HG02981 (cell line): ENCODE measurements around the gene CXXC1.
"Not testable (repeated sequence)": the region's sequence is repeated elsewhere in the genome, so short reads cannot be mapped to it uniquely, and the experiment has no call there.

Experiments used
- ATAC-seq: cut with Tn5 transposase; IDR thresholded peaks from one replicate; pipeline ENCODE4 v1.9.1; 2021; ENCODE audit warnings: mild to moderate bottlenecking, moderate library complexity; ENCODE audit not compliant: unreplicated experiment

Gene CXXC1

DNA sequence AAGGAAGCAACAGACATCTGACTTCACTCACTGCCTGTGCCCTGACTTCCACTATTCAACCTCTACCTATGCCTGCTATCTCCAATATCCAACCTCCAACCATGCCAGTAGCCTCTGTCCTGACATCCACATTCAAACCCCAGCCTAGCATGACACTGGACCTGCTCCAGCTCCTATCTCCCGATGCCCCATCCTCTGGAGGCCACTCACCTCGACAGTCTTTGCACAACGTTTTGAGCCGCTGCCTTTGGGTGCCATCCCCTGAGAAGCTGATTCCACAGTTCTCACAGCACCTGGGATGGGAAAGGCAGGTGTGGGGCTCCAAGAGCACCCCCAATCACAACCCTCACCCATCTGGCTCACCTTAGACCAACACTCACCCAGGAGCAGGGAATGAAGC, 11.0 kb downstream of the CXXC1 start:
- no peak for ATAC-seq

DNA sequence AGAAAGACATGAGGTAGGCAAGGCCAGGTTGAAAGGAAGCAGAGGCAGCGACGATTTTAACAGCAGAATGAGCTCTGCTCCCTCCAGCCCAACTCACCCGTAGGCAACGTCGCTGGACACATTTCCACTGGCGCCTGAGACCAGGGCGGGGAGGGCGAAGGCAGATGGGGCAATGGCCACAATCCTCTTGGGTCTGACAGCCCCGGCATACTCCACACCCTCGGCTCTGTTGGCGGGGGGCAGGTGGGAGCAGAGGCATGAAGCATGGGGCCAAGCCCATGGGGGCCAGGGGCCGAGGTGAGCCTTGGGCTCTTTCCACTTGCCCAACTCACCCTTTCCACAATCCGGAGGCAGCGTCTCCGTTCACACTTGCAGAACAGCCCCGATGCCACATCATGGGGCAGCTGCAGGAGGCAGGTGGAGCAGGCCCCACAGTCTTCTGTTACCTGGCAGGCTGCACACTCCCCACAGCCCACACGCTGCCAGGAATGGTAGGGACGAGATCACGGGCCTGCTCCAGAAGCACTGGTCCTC, 11.9 kb downstream of the CXXC1 start:
- ATAC-seq, result no peak

DNA sequence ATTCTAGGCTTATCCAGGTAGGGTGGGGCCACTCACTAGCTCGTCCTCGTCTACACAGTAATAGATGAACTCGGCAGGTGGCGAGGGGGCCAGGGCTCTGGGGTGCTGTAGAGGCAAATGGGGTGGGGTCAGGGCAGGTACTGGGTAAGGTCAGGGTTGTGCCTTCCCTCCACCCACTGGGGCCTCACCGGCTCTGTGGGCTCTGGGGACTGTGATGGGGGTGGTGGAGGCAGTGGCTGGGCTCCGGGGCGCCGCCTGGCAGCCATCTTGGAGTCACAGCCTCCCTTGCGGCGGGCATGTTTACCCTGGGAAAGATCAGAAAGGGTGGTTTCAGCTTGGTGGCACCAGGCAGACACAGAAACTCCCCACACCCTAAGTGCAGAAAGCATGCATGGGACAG, 12.6 kb downstream of the CXXC1 start:
- ATAC-seq, result no peak

DNA sequence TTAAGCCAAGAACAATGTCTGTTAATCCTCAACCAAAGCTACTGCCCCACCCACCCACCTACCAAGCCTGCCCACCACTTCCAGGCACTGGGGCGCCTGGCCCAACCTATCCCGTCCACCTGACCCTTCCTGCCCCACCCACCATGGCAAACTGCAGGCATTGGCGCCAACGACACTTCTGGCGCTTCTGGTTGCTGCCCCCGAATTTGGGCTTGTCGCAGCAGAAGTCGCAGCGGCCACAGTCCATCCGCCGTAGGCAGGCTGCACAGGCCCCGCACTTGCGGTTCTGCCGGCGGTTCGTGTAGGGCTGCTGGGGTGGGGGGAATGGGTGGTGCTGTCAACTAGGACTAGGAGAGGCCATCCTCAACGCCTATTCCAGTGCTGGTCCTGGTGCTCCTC, 13.4 kb downstream of the CXXC1 start:
- ATAC-seq, result no peak

DNA sequence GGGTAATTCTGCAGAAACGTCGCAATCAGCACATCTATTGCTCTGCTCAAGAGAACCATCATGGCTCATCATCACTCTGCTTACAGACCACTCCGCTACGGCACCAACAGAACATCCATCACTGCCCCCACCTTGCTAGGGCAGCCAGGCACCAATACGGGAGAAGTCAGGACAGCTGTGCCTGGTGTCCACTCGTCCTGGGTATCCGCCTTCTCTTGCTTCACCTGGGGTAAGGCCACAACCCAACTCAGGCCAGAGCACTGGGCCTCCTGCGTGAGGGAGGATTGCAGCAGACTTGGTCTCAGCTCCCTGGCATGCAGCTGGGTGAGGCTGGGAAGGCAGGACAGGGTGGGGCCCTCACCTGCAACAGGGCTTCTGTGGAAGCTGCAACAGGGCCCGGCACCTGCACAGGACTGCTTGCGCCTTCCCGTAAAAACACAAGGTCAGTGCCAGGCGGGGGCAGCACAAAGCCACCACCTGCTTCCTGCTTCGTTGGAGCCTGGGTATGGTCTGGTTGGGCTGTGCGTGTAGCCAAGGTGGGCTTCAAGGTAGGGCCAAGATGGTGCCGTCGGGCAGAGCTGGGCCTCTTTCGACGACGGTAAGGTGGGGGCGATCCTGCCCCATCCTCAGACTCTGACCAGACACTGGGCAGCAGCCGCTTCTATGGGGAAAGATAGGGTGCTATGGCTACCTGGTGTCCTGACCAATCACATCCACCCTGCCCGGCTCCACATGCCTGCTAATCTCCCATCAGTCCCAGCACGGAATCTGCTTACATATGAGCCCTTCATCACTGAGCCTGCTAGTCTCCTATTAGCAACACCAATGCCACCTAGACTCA, 14.1 kb downstream of the CXXC1 start:
- no peak for ATAC-seq

DNA sequence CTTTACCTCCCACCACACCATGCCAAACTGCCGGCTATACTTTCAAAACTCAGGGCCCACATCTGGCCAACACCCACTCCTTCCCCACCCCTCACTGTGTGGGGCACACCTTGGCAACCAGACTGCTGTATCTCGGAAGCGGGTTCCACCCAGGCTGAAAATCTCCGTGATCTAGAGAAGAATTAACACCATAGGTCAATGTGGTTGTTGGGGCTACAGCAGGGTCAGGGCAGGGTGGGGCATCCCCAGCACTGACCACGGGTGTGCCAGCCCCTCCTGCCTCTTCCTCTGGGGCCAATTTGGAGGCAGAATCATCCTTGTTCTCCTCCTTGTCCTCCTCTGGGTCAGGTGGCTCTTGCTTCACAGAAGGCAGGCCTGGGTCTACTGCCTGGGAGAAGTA, 14.9 kb downstream of the CXXC1 start:
- no peak for ATAC-seq

DNA sequence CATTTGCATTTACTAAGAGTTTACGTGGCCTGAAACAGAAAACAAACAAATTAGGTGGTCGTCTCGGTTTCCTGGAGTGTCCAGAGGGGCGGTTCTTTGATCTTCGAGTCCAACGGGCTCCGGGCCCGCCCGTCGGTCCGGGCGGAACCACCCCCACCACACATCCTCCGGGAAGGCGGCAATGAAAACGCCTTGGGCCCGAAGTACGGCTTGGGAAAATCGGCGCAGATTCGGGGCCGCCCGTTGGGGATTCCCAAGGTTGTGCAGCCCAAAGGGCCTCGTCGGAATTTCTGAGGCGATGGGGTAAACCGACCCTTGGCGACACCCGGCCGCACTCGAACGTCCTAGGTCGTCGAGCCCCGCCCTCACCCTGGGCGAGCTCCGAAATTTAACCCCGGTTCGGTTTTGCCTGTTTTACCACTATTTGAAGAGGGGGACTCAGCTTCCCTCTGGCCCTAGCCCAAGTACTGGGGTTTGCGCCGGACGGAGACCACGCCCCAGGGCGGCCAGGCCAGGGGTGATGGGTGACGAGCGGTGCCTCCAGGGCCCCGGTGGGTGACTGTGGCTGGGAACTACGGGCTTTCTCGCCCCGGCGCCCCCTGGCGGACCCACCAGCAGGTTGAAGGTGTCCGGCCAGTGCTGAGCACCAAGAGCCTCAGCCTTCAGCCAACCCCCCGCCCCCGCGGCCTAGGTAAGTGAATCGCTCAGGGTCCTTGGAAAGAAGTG, 19.3 kb downstream of the CXXC1 start:
- ATAC-seq, result peak; percentile 82

DNA sequence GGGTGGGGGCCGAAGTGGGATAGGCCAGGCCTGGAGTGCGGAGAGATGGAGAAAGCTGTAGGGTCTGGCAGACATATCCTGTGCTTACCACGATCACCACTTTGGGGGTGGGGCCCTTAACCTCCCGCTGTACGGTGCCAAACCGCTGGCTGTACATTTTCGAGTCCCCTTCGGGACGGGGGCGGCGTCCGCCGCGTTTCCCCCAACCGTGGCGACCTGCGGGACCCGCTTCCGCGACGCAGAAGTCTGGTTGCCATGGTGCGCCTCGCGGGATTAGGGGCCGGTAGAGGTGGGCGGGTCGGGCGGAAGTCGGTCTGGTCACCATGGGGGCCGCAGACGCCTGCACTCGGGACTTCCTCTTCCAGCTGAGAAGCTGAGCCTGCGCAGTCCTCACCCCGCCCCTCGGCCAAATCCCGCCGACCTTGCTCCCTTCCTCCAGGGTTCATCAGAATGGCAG, 21.2 kb downstream of the CXXC1 start, which contains the start of gene CFAP53:
CFAP53 (minus strand) TSS at position 248 of the 457 bp plus-strand sequence; CDS start at position 157, 91 bp downstream.
- peak; percentile 83 for ATAC-seq

DNA sequence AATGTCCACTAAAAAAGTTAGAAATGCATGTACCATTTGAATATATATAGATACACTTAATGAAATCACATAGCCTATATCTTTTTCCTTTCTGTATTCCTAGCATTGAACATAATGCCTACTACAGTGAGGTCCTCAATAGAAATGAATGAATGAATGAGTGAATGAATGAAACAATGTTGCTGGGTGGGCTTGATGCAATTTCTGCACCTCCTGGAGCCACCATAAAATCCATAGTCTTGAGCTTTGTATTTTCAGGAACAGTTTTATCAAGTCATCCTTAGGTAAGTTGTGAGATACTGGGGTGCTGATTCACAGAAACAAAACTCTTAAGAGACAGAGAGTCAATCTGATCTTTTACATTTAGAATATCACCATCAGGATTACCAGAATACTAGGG, 24.5 kb downstream of the CXXC1 start:
- no peak for ATAC-seq

DNA sequence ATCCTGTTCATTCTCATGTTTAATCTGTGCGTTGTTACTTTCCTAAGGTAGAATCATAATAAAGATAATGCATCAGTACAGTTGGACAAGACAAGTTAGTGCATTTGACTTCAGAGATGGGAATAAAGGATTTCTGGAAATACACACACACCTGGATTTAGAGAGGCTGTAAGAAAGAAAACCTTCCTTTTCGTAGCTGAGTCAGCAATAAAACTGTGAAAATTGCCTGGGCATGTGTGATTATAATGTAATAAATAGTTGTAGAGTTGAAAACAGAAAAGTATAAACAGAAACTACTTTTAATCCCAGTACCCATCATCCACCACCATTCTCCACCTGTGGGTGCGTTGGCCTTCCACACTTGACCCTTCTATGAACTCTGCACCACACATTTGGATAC, 36.6 kb downstream of the CXXC1 start:
- no peak for ATAC-seq

DNA sequence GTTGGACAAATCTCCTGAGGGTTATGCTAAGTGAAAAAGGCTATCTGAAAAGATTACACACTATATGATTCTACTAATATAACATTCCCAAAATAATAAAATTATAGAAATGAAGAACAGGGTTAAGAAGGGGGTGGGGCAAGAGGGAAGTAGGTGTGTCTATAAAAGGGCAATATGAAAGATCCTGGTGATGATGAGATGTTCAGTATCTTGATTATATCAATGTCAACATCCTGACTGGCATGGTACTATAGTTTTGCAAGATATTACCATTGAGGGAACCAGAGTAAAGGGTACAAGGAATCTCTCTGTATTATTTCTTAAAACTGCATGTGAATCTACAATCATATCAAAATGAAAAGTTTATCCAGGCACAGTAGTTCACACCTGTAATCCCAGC, 37.9 kb downstream of the CXXC1 start:
- no peak for ATAC-seq

DNA sequence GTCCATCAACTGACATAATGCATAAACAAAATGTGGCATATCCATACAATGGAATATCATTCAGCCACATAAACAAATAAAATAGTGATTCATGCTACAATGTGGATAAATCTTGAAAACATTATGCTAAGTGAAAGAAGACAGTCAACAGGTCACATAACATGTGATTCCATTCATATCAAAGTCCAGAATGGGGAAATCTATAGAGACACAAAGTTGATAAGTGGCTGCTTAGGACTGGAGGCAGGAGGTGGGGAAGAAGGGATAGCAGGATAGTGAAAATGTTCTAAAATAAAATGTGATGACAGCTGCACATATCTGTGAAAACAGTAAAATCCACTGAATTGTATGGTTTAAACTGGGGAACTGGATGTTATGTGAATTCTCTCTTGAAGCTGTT, 39.9 kb downstream of the CXXC1 start:
- ATAC-seq, result no peak

DNA sequence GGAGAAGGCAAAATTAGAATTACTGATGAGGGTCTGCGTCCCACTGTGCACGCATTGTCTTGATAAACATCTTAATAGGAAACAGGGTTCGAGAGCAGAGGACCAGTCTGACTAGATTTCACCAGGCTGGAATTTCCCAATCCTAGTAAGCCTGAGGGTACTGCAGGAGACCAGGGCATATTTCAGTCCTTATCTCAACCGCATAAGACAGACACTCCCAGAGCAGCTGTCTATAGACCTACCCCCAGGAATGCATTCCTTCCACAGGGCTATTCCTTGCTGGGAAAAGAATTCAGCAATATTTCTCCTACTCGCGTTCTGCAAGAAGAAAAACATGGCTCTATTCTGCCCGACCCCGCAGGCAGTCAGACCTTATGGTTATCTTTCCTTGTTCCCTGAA, 45.7 kb downstream of the CXXC1 start:
- ATAC-seq, result not testable (repeated sequence)

DNA sequence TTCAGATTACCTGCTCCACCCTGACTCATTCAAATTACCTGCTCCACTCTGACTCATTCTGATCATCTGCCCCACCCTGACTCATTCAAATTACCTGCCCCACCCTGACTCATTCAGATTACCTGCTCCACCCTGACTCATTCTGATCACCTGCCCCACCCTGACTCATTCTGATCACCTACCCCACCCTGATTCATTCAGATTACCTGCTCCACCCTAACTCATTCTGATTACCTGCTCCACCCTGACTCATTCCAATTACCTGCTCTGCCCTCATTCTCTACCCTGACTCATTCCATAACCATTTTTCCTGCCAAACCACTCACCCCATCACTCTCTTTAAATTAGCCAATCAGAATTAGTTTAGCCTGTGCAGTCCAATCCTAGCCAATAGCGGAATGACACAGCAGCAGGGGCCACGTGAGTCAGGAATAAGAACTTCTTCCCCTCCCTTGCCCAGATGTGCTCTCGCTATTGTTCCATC, 47.4 kb downstream of the CXXC1 start:
- ATAC-seq, result no peak

DNA sequence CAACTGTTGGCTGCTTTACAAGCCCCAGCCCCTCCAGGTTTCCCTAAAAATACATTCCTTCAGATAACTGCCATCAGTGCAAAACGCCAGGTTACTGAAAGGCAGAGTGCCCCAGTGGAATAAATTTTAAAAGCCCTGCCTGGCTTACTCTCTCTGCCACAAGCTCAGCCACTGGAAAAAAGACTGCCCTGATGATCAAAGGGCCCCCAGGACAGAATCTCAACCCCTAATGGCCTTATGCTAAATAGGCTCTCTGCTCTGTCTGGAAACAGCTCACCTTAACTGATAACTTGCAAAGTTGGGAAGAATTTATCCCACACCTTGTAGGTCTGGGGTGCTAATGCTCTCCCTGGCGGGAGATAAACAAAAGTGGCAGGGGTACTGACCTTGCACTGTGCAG, 55.1 kb downstream of the CXXC1 start:
- ATAC-seq, result no peak
